DMS79 (cell line): Measurements from ENCODE around the gene SLC4A4.

ENCODE experiments used
- DNase-seq: peaks from one replicate; lab custom pipeline; 2025; lab: John Stamatoyannopoulos, UW

The SLC4A4 gene

GRCh38 chr4:71338846-71339593 lies at the start of gene SLC4A4:
SLC4A4 (plus strand) TSS chr4:71339020.
- DNase-seq, result no peak

DNA sequence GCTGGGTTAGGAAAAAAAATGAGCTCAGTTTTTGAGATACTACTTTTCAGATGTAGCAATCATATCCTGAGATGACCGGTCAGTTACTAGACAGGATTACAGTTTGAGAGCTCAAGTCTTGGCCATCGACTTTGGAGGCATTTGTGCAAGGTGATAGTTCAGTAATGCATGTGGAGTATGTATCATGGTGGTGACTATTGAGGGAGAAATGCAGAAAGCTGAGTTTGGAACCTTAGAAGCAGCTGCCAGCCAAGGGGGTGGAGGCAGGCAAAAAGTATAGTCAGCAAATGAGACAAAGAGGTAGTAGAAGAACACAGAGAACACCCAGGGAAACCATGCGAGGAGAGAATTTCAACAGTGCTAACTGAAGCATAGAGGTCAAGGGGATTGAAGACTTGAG lies 48.7 kb upstream of the SLC4A4 start:
- DNase-seq, result no peak

DNA sequence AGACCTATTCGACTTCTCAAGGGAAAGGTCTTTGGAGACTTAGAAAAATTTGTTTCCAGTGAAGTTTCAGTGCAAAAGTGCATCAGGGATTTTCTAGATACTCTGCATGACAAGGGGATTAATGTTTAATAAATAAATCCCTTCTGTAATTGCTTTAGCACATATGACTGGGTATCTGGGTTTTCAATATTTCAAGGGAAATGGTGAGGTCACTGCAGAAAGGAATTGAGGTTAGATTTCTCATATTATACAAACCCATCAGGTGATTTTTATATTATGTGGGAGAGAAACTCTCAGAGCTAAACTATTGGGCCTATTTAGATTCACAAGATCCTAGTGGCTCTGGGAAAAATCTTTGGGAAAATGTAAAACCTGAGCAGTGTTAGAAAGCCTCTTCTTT lies 48.3 kb upstream of the SLC4A4 start:
- DNase-seq, result no peak

- DNase-seq, result no peak
Observed at GRCh38 chr4:71292228-71292627, 46.6 kb upstream of the SLC4A4 start.

- DNase-seq, result no peak
Observed at GRCh38 chr4:71293705-71294104, 45.1 kb upstream of the SLC4A4 start.

DNA sequence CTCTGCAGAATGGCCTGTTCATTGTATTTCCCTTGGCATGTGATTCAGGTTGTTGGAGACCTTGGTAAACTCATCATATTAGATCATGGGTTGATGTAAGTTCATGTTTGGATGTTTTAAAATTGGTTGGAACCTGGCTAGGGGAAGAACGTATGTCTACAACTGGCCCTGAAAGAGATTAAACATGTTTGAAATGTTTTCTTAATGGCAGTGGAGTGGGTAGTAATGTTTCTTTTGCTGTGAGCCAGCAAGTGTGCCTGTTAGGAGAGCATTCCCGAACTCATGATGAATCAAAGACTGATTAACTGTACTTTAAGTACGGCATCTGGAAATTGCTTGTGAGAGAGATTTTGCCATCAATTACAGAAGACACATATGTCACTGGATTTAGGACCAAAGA lies 44.5 kb upstream of the SLC4A4 start:
- DNase-seq, result no peak

DNA sequence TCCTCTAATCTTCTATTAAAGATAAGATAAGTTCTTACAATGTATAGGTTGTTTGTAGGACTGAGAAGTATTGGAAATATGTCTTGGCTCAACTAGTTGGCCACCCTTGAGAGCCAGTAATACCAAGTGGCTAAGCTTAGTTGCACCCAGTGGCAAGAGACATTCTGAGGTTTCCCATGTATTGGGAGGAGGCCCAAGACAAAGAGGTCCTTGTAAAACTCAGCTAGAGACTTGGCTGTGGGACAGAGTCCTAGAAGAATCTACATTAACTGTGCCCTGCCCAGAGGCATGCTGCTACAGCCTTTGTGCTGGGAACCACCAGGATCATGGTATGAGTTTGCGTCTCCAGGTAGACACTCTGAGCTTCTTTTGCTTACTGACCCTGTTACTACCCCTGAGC lies 41.9 kb upstream of the SLC4A4 start:
- DNase-seq, result no peak

GRCh38 chr4:71300362-71300761 lies 38.5 kb upstream of the SLC4A4 start:
- DNase-seq, result no peak

DNA sequence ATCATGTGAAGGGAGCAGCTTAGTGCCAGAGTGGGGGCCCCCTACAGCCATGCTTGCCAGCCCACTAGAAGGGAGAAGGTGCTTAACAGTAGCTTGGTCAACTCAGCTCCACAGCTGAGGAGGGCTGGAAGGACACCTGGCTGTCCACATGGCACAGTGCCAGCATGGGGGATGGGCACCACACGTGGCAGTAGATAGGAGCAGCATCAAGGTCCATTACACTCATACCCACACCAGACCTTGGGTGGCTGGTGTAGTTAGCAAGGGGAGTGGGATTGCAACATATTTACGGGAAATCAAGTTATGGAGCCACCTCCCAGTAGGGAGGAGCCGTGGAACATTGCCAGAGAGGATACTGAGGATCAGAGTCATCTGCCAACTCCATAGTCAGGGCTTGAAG lies 37.9 kb upstream of the SLC4A4 start:
- no peak for DNase-seq

- DNase-seq, result no peak
Observed at GRCh38 chr4:71303287-71303686, 35.5 kb upstream of the SLC4A4 start.

- DNase-seq, result no peak
Observed at GRCh38 chr4:71303850-71304249, 35.0 kb upstream of the SLC4A4 start.

GRCh38 chr4:71304289-71304850 lies 34.5 kb upstream of the SLC4A4 start:
- no peak for DNase-seq

DNA sequence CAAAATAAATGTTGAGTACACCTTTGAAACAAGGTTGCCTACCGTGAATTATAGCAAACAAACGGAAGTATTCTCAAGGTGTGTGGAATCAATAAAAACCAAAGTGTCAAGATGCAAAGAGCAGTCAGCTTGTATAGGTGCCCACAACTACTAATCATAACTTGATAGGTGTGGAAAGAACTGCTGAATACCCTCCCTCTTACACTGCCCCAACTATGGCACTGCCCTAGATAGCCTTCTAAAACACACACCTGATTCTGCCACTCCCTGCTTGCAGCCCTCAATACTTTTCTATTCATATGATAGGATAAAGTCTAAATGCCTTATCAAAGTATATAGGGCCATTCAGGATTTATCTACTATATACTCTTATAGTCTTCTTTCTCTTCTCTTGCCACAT lies 31.1 kb upstream of the SLC4A4 start:
- DNase-seq, result no peak

GRCh38 chr4:71322425-71322824 lies 16.4 kb upstream of the SLC4A4 start:
- no peak for DNase-seq

DNA sequence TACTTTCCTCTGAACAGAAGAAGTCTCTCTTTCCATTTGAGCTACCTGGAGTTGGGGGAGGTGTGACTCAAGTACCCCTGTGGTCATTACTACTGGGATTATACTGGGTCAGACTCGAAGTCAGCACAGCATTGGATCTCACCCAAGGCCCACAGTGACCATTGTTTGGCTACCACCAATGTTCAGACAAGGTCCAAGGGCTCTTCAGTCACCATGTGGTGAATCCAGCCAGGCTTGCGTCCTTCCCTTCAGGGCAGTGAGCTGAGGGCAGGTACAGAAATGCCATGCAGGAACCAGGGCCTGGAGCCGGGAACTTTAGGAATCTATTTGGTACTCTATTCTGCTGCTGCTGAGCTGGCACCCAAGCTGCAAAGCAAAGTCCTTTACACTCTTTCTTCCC lies 5.5 kb upstream of the SLC4A4 start:
- DNase-seq, result no peak

DNA sequence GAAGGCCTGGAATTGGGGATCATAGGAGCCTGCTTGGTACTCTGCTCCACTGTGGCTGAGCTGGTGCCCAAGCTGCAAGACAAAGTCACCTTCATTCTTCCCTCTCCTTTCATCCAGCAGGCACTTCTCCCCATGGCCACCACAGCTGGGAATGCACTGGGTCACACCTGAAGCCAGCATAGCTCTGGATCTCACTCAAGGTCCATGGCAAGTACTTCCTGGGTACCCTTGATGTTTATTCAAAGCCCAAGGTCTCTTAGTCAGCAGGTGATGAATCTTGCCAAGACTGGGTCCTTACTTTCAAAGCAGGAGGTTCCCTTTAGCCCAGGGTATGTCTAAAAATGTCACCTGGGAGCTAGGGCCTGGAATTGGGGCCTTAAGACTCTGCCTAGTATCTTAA lies 4.9 kb upstream of the SLC4A4 start:
- no peak for DNase-seq

DNA sequence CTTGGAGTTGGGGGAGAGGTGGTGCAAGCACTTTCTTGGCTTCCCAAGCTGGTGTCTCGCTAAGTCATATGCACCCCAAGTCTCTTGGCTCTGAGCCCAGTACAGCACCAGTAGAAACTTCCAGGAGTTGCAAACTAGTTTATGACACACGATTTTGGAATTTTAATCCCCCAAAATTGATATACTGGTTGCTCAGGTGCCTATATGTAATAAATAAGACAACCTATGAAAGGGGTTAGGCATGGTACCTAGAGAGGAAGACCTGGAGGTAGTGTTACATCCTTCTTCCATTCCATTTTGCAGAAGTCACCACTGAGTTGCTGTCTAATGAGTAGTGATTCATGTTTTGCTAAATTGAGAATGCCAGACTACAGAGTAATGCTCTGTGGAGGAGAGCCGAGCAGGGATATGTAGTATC lies 4.3 kb upstream of the SLC4A4 start:
- DNase-seq, result no peak

- no peak for DNase-seq
Observed at GRCh38 chr4:71343670-71344466, 5.0 kb downstream of the SLC4A4 start.

GRCh38 chr4:71346710-71347109 lies 7.9 kb downstream of the SLC4A4 start:
- DNase-seq, result no peak

DNA sequence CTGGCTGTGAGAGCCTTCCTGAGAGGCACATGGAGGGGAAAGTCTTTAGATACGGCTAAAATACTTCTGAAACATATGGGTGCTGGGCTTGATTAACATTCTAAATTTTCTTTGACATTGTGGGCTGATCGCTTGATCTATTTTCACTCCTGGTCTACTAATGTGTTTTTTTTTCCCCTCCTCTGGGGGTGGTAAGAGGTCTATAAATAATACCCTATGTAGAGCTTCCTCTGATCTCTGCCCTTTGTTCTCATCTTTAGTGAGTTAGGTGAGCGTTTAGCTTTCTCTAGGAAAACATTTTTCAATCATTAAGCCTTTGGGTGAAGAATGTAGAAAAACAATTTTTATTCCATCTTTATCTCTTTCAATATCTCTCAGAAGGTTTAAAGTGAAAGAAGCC lies 9.8 kb downstream of the SLC4A4 start:
- DNase-seq, result no peak

DNA sequence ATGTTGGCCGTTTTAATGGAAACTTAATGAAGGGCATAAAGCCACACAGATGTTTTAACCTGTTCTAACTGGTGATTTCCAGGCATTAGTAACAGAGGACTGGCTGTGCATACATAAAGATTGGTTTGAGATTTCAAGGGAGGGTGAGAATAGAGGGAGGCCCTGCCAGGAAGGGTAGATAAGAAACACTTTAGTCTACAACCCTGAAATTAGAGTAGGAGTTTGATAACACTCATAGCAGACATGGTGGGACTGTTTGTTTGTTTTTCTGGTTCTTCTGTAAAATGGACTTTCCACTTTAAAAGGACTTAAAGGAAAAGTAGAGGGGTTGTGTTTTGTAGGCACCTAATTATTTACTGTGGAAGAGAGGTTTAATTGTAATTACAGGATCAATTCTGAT lies 16.2 kb downstream of the SLC4A4 start:
- DNase-seq, result no peak

GRCh38 chr4:71355971-71356370 lies 17.2 kb downstream of the SLC4A4 start:
- DNase-seq, result no peak

GRCh38 chr4:71356924-71357663 lies 18.3 kb downstream of the SLC4A4 start:
- no peak for DNase-seq
